GM12872 (cell line): Measurements from ENCODE around the gene NSRP1.

Experiments used
- TF ChIP-seq, protein P1 (sequence below): IDR thresholded peaks from 3 replicates; pipeline ENCODE4 v1.5.1; 2011; ENCODE audit warnings: low read depth, mild to moderate bottlenecking, low read length, moderate library complexity; ENCODE audit not compliant: insufficient read depth

NSRP1 gene, protein sequence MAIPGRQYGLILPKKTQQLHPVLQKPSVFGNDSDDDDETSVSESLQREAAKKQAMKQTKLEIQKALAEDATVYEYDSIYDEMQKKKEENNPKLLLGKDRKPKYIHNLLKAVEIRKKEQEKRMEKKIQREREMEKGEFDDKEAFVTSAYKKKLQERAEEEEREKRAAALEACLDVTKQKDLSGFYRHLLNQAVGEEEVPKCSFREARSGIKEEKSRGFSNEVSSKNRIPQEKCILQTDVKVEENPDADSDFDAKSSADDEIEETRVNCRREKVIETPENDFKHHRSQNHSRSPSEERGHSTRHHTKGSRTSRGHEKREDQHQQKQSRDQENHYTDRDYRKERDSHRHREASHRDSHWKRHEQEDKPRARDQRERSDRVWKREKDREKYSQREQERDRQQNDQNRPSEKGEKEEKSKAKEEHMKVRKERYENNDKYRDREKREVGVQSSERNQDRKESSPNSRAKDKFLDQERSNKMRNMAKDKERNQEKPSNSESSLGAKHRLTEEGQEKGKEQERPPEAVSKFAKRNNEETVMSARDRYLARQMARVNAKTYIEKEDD

GRCh38 chr17:30116661-30117551 is at the start of gene NSRP1:
Gene NSRP1 (plus strand): TSS chr17:30116816. CDS start chr17:30116844, 28 bp downstream.
- TF ChIP-seq, protein P1, sequence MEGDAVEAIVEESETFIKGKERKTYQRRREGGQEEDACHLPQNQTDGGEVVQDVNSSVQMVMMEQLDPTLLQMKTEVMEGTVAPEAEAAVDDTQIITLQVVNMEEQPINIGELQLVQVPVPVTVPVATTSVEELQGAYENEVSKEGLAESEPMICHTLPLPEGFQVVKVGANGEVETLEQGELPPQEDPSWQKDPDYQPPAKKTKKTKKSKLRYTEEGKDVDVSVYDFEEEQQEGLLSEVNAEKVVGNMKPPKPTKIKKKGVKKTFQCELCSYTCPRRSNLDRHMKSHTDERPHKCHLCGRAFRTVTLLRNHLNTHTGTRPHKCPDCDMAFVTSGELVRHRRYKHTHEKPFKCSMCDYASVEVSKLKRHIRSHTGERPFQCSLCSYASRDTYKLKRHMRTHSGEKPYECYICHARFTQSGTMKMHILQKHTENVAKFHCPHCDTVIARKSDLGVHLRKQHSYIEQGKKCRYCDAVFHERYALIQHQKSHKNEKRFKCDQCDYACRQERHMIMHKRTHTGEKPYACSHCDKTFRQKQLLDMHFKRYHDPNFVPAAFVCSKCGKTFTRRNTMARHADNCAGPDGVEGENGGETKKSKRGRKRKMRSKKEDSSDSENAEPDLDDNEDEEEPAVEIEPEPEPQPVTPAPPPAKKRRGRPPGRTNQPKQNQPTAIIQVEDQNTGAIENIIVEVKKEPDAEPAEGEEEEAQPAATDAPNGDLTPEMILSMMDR: no peak

- TF ChIP-seq, protein P1: no peak
Measured at GRCh38 chr17:30068465-30068864, 48.2 kb upstream of the NSRP1 start.

DNA sequence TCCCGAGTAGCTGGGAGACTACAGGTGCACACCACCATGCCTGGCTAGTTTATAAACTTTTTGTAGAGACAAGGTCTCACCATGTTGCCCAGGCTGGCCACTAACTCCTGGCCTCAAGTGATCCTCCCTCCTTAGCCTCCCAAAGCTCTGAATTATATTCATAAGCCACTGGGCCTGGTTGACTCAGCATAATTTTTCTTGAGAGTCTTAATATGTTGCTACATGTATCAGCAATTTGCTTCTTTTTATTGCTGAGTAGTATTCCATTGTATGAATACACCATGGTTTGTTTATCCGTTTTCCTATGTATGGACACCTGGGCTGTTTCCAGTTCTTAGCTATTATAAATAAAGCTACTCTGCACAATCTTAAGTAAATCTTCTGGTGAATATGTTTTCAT is 42.4 kb upstream of the NSRP1 start:
- TF ChIP-seq, protein P1: no peak

GRCh38 chr17:30074730-30075129 is 41.9 kb upstream of the NSRP1 start:
- TF ChIP-seq, protein P1: no peak

- TF ChIP-seq, protein P1: no peak
Measured at GRCh38 chr17:30082773-30083172, 33.8 kb upstream of the NSRP1 start.

- TF ChIP-seq, protein P1: no peak
Measured at GRCh38 chr17:30084788-30085187, 31.8 kb upstream of the NSRP1 start.

GRCh38 chr17:30086896-30087295 is 29.7 kb upstream of the NSRP1 start:
- TF ChIP-seq, protein P1: no peak
